Chondrocyte (in vitro differentiated cells): ENCODE data around the gene ENTREP1. TPM values are rescaled to one million over a fixed set of nuclear protein-coding genes. Genes with fewer than 3 reads are reported as not detected.

Source experiments
- DNase-seq: peaks from one replicate; pipeline ENCODE4 v3.0.0; 2021; ENCODE audit warnings: mixed read lengths, low spot score
- H3K27ac Mint-ChIP-seq: one replicate; pipeline ENCODE4 v1.8.0; 2021; ENCODE audit warnings: mild to moderate bottlenecking, moderate library complexity, mixed read lengths; ENCODE audit not compliant: unreplicated experiment
- H3K27me3 Mint-ChIP-seq: 2 replicates; pipeline ENCODE4 v1.8.0; 2021; ENCODE audit warnings: low read depth, mixed read lengths
- H3K36me3 Mint-ChIP-seq: 2 replicates; pipeline ENCODE4 v1.8.0; 2021; ENCODE audit warnings: low read depth, mixed read lengths
- H3K4me1 Mint-ChIP-seq: 2 replicates; pipeline ENCODE4 v1.8.0; 2021; ENCODE audit warnings: low read depth, mild to moderate bottlenecking, mixed read lengths
- H3K4me3 Mint-ChIP-seq: one replicate; pipeline ENCODE4 v1.8.0; 2021; ENCODE audit warnings: mild to moderate bottlenecking, moderate library complexity, mixed read lengths; ENCODE audit not compliant: unreplicated experiment
- H3K9me3 Mint-ChIP-seq: 2 replicates; pipeline ENCODE4 v1.8.0; 2021; ENCODE audit warnings: low read depth, mixed read lengths
- total RNA-seq: library from RNA; stranded (reverse); gene quantifications from 3 replicates; pipeline ENCODE4 v1.2.1, GENCODE V29; 2021
- TF ChIP-seq, protein P1 (sequence below): fragments of 200-600 bp; sonication (generic); IDR thresholded peaks from 2 replicates; pipeline ENCODE4 v1.5.0; 2021; ENCODE audit warnings: antibody characterized with exemption, mild to moderate bottlenecking, moderate library complexity

Gene ENTREP1
- total RNA-seq, 1 donor from 2014 or later: 3.6 TPM

- no peak overlapping the region for H3K4me3 Mint-ChIP-seq
- peaks cover 3% of the 10 kb centered on the region for H3K36me3 Mint-ChIP-seq
- H3K27me3 Mint-ChIP-seq: no peaks in the 10 kb centered on the region
- no peaks in the 10 kb centered on the region for H3K9me3 Mint-ChIP-seq
- H3K4me1 Mint-ChIP-seq: no peaks in the 10 kb centered on the region
- H3K27ac Mint-ChIP-seq: no peak overlapping the region
- TF ChIP-seq, protein P1, sequence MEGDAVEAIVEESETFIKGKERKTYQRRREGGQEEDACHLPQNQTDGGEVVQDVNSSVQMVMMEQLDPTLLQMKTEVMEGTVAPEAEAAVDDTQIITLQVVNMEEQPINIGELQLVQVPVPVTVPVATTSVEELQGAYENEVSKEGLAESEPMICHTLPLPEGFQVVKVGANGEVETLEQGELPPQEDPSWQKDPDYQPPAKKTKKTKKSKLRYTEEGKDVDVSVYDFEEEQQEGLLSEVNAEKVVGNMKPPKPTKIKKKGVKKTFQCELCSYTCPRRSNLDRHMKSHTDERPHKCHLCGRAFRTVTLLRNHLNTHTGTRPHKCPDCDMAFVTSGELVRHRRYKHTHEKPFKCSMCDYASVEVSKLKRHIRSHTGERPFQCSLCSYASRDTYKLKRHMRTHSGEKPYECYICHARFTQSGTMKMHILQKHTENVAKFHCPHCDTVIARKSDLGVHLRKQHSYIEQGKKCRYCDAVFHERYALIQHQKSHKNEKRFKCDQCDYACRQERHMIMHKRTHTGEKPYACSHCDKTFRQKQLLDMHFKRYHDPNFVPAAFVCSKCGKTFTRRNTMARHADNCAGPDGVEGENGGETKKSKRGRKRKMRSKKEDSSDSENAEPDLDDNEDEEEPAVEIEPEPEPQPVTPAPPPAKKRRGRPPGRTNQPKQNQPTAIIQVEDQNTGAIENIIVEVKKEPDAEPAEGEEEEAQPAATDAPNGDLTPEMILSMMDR: no peak
- DNase-seq: no peak
These were observed 100.3 kb downstream of the ENTREP1 start for GRCh38 chr9:69425136-69425801.

DNA sequence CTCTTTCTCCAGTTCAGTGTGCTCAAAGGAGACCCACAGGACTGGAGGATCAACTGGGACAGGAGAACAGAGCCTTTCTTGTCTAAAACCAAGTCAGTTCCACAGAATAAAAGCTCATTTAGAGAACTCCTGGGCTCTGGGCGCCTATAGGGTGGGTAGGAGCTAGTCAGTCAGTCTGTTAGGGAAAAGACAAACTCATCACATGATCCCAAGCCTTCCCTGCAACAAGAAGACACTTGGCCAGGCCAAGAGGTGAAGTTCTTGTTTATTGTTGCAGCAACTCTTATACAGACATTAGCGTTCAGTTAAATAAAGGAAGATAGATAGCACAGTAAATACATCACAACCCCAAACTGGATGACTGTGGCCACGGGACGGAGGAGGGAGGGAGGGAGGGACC is 102.3 kb downstream of the ENTREP1 start:
- H3K27ac Mint-ChIP-seq: no peak overlapping the region
- TF ChIP-seq, protein P1: no peak
- DNase-seq: no peak
- H3K4me1 Mint-ChIP-seq: no peaks in the 10 kb centered on the region
- H3K9me3 Mint-ChIP-seq: peaks cover 7% of the 10 kb centered on the region
- peaks cover 14% of the 10 kb centered on the region for H3K36me3 Mint-ChIP-seq
- no peak overlapping the region for H3K4me3 Mint-ChIP-seq
- no peaks in the 10 kb centered on the region for H3K27me3 Mint-ChIP-seq

GRCh38 chr9:69428017-69428785 is 103.2 kb downstream of the ENTREP1 start:
- H3K4me3 Mint-ChIP-seq: no peak overlapping the region
- no peaks in the 10 kb centered on the region for H3K4me1 Mint-ChIP-seq
- peaks cover 7% of the 10 kb centered on the region for H3K9me3 Mint-ChIP-seq
- H3K27ac Mint-ChIP-seq: no peak overlapping the region
- no peaks in the 10 kb centered on the region for H3K27me3 Mint-ChIP-seq
- TF ChIP-seq, protein P1: no peak
- DNase-seq: no peak
- H3K36me3 Mint-ChIP-seq: peaks cover 16% of the 10 kb centered on the region

- Mint-ChIP-seq H3K36me3 (peaks cover 16% of the 10 kb centered on the region), H3K9me3 (peaks cover 7% of the 10 kb centered on the region), H3K4me3 (no peak overlapping the region), H3K27ac (no peak overlapping the region), H3K27me3 (no peaks in the 10 kb centered on the region), H3K4me1 (no peaks in the 10 kb centered on the region)
- no peak for DNase-seq
- TF ChIP-seq, protein P1: no peak
These were observed 104.3 kb downstream of the ENTREP1 start for GRCh38 chr9:69429281-69429680.

DNA sequence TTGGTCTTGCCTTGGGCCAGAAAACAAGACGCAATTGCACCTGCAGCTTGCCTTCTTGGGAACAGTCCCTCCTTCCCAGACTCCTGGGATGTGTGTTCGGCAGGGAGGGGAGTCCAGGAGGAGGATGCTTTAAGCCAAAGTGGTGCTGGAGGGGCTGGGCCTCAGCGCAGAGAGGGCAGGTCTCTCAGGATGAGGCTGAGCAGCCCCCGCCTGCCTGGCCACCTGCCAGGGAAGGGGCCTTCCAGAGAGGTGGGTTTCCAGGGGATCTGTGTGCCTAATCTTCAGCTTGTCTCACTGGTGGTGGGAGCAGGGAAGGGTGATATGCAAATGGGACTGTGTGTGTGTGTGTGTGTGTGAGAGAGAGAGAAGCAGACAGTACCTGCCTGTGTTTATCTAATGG is 105.2 kb downstream of the ENTREP1 start:
- Mint-ChIP-seq H3K9me3 (peaks cover 7% of the 10 kb centered on the region), H3K27ac (no peak overlapping the region), H3K4me3 (no peak overlapping the region), H3K27me3 (no peaks in the 10 kb centered on the region), H3K4me1 (no peaks in the 10 kb centered on the region), H3K36me3 (peaks cover 16% of the 10 kb centered on the region)
- no peak for DNase-seq
- TF ChIP-seq, protein P1: no peak
